Gastroesophageal sphincter (tissue), 4 donors: ENCODE results near the gene APOL3. TPM values are rescaled to one million over a fixed set of nuclear protein-coding genes. Genes with fewer than 3 reads are reported as not detected.

Source experiments
- ATAC-seq: fragments of 150-250 bp; one replicate; pipeline ENCODE4 v1.9.1; 2016; ENCODE audit warnings: mild to moderate bottlenecking, moderate library complexity
- H3K27ac ChIP-seq, 4 donors: fragments of 200-600 bp; sonication (generic) in 3 of 4; 1 replicate in 3 of 4; 2 replicates in 1 of 4; pipeline ENCODE4 v1.5.1; 2016 to 2019
- H3K27me3 ChIP-seq: fragments of 200-600 bp; sonication (generic); one replicate; pipeline ENCODE4 v1.5.1; 2019
- H3K36me3 ChIP-seq, 2 donors: fragments of 200-600 bp; sonication (generic); one replicate each; pipeline ENCODE4 v1.5.1; 2019; ENCODE audit warnings: control low read depth in 1 of 2
- H3K4me1 ChIP-seq, 3 donors: fragments of 200-600 bp; sonication (generic); 1 replicate in 2 of 3; 2 replicates in 1 of 3; pipeline ENCODE4 v1.5.1; 2016 to 2019; ENCODE audit warnings: control low read depth in 2 of 3
- H3K4me3 ChIP-seq, 2 donors: fragments of 200-600 bp; sonication (generic); one replicate each; pipeline ENCODE4 v1.5.1; 2019; ENCODE audit warnings: mild to moderate bottlenecking in 1 of 2, moderate library complexity in 1 of 2
- H3K9me3 ChIP-seq, 3 donors: fragments of 200-600 bp; sonication (generic); one replicate each; pipeline ENCODE4 v1.5.1; 2017 to 2019; ENCODE audit warnings: control low read depth in 2 of 3
- CTCF ChIP-seq, 4 experiments: fragments of 200-600 bp in 2 of 4; fragments of 450-650 bp in 2 of 4; sonication (generic) in 1 of 4; IDR thresholded peaks; one replicate each; pipeline ENCODE4 v1.5.1; 2017 to 2019; ENCODE audit warnings: antibody characterized with exemption in 4 of 4, mild to moderate bottlenecking in 2 of 4, moderate library complexity in 2 of 4
- EP300 ChIP-seq: sonication (generic); formaldehyde crosslinking; IDR thresholded peaks from one replicate; pipeline ENCODE4 v1.6.1; 2017; ENCODE audit warnings: antibody characterized with exemption, mild to moderate bottlenecking
- POLR2A ChIP-seq, 2 donors: fragments of 450-650 bp; IDR thresholded peaks; one replicate each; pipeline ENCODE4 v1.6.1; 2017; ENCODE audit warnings: antibody characterized with exemption in 2 of 2, mild to moderate bottlenecking in 2 of 2, moderate library complexity in 1 of 2
- POLR2AphosphoS5 ChIP-seq: sonication (generic); formaldehyde crosslinking; IDR thresholded peaks from one replicate; pipeline ENCODE4 v1.6.1; 2017; ENCODE audit warnings: antibody characterized with exemption
- WGBS, 2 donors: methylation state at CpG; one replicate each; pipeline ENCODE4 v1.1.5; 2018; ENCODE audit warnings: low coverage in 1 of 2; 5-methylcytosine and 5-hydroxymethylcytosine counted together
- total RNA-seq, 4 donors: library from RNA; depleted of rRNA; stranded (reverse); fragments of >200 nt; gene quantifications; one replicate each; pipeline ENCODE4 v1.1.0, GENCODE V29; 2016

Gene APOL3
- total RNA-seq, 4 donors from 2014 or later: 35.5 to 80.5 (median 41.6) TPM

- Histone ChIP-seq H3K4me1 (no peaks in the 10 kb centered on the region), H3K27ac (no peak overlapping the region), H3K36me3 (no peaks in the 10 kb centered on the region), H3K4me3 (no peak overlapping the region), H3K9me3 (no peaks in the 10 kb centered on the region), H3K27me3 (no peaks in the 10 kb centered on the region)
- ATAC-seq: no peak
- WGBS, 2 donors: 72 to 81% methylated on average over 8 to 9 of the region's 14 CpGs
- no peak for TF ChIP-seq EP300
- no peak for TF ChIP-seq CTCF (IDR thresholded peaks at IDR 0.05)
- no peak for TF ChIP-seq POLR2A (IDR thresholded peaks at IDR 0.05)
- no peak for TF ChIP-seq POLR2AphosphoS5
Measured at GRCh38 chr22:36129486-36130388, 30.8 kb downstream of the APOL3 start.

DNA sequence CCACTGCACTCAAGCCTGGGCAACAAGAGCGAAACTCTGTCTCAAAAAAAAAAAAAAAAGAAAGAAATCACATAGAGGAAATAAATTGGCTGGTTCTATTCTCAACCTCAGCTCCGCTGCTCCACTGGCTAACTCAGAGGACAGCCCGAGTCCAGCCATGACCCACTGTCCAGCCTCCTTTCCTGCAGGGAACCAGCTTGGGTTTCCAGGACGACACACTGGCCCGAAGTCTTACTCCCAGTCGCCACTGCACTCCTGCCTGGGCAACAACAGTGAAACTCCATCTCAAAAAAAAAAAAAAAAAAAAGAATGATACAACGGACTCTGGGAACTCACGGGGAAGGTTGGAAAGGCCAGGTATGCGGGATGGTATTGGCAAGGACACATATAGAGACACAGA is 31.5 kb downstream of the APOL3 start:
- WGBS, 2 donors: 75 to 93% methylated on average over 4 to 9 of the region's 9 CpGs
- TF ChIP-seq CTCF (IDR thresholded peaks at IDR 0.05) (no peak), EP300 (no peak), POLR2AphosphoS5 (no peak), POLR2A (IDR thresholded peaks at IDR 0.05) (no peak)
- H3K27me3 ChIP-seq: no peaks in the 10 kb centered on the region
- H3K9me3 ChIP-seq: no peaks in the 10 kb centered on the region
- no peak for ATAC-seq
- H3K4me3 ChIP-seq: no peak overlapping the region
- H3K36me3 ChIP-seq: no peaks in the 10 kb centered on the region
- H3K4me1 ChIP-seq: peaks cover 0 to 5% (median 3%) of the 10 kb centered on the region in 3 donors
- H3K27ac ChIP-seq: no peak overlapping the region

- Histone ChIP-seq H3K36me3 (no peaks in the 10 kb centered on the region), H3K27ac (no peak overlapping the region), H3K4me1 (peaks cover 0 to 14% (median 3%) of the 10 kb centered on the region in 3 donors), H3K27me3 (no peaks in the 10 kb centered on the region), H3K4me3 (no peak overlapping the region), H3K9me3 (no peaks in the 10 kb centered on the region)
- 83 to 100% methylated on average over 1 of the region's 1 CpG for WGBS, 2 donors
- no peak for TF ChIP-seq CTCF (IDR thresholded peaks at IDR 0.05)
- no peak for TF ChIP-seq EP300
- TF ChIP-seq POLR2A (IDR thresholded peaks at IDR 0.05): no peak
- no peak for TF ChIP-seq POLR2AphosphoS5
- no peak for ATAC-seq
Measured at GRCh38 chr22:36125994-36126531, 34.5 kb downstream of the APOL3 start.

DNA sequence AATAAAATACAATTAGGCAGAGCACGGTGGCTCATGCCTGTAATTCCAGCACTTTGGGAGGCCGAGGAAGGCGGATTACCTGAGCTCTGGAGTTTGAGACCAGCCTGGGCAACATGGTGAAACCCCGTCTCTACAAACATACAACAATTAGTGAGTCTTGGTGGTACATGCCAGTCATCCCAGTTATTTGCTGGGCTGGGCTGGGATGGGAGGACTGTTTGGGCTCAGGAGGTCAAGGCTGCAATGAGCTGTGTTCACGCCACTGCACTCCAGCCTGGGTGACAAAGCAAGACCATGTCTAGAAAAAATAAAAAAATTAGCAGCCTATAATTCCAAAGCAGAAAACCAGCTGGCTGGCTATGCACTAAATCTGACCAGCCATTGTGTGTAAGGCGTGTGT is 35.1 kb downstream of the APOL3 start:
- Histone ChIP-seq H3K4me1 (peaks cover 0 to 14% (median 3%) of the 10 kb centered on the region in 3 donors), H3K27me3 (no peaks in the 10 kb centered on the region), H3K36me3 (no peaks in the 10 kb centered on the region), H3K27ac (no peak overlapping the region), H3K9me3 (no peaks in the 10 kb centered on the region), H3K4me3 (no peak overlapping the region)
- WGBS, 2 donors: 90% methylated on average over 5 to 6 of the region's 6 CpGs
- ATAC-seq: no peak
- TF ChIP-seq POLR2AphosphoS5: no peak
- no peak for TF ChIP-seq CTCF (IDR thresholded peaks at IDR 0.05)
- TF ChIP-seq POLR2A (IDR thresholded peaks at IDR 0.05): no peak
- no peak for TF ChIP-seq EP300

GRCh38 chr22:36124666-36125065 is 35.9 kb downstream of the APOL3 start:
- Histone ChIP-seq H3K27me3 (no peaks in the 10 kb centered on the region), H3K27ac (peak overlapping the region in 3 of 4 donors; percentile 87 to 91 (median 90)), H3K4me3 (no peak overlapping the region), H3K9me3 (no peaks in the 10 kb centered on the region), H3K4me1 (peaks cover 0 to 14% (median 3%) of the 10 kb centered on the region in 3 donors), H3K36me3 (no peaks in the 10 kb centered on the region)
- whole genome bisulfite sequencing, 2 donors: 89% methylated on average over 8 of the region's 11 CpGs; no CpG with 5 or more reads in 1 of the 2 donors
- TF ChIP-seq POLR2A (IDR thresholded peaks at IDR 0.05): no peak
- no peak for TF ChIP-seq POLR2AphosphoS5
- TF ChIP-seq EP300: no peak
- no peak for TF ChIP-seq CTCF (IDR thresholded peaks at IDR 0.05)
- no peak for ATAC-seq
